GM04503 (cell line): ENCODE results near the gene PDZD2.

ENCODE experiments used
- DNase-seq: peaks from one replicate; pipeline ENCODE4 v3.0.0-alpha.2; 2012; ENCODE audit warnings: low read depth

The PDZD2 gene

DNA sequence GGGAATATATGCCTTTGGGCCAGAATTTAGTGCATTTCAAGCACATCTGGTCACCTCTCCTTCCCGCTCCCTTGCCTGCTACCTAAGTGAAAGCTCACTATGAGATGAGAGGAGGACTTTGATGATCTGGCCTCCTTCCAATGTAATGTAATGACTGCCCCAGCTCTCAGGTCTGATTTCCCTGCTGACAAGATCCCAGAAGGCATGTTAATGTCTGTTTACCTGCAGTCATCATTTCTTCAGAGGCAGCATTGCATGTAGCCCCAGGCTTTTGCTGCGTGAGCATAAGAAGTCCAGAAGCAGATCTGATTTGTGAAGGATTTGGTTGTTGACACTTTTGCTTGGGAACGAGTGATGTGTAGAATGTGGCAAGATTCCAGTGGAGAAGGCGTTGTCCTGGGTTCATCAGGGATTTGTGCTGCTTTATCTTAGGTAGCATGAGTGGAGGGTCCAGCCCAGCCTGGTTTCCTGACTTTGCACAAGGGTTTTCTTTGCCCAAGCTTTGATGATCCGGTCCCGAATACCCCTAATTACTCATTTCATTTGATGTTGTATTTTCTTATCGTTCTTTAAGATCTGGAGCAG, 342.5 kb downstream of the PDZD2 start:
- DNase-seq: no peak

DNA sequence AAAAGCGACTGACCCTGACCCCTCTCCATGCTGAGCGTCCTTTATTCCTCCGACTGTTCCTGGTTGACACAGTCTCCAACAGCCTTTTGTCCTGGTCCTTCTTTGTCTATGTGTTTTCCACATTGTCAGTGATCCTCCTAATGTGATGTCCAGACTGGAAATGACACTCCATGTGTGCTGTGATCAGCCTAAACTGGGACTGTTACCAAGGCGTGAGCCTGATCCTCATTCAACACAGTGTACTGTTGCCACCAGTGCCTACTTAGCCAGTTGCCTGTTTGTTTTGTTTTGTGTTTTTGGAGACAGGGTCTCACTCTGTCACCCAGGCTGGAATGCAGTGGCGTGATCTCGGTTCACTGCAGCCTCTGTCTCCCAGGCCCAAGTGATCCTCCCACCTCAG, 343.1 kb downstream of the PDZD2 start:
- no peak for DNase-seq

- no peak for DNase-seq
Measured at GRCh38 chr5:31982621-31983020, 343.7 kb downstream of the PDZD2 start.

DNA sequence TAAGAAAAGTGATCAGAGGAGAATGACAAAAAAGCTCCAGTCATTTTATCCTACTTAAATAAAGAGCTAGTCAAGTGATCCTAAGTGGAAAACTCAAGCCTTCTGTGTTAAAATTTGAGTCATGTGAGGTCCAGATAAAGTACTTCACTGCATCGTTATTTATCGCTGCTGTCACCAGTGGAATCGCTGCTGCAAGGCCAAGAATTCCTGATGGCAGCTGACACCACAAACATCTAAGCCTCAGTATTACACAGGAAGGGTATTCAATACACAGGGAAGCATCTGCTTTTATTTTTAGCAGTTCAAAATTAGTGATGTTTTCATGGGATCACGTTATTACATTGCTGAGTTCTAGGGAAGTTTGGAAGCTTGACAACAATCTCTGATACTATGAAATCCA, 344.9 kb downstream of the PDZD2 start:
- peak; percentile 67 for DNase-seq

- DNase-seq: no peak
Measured at GRCh38 chr5:31984691-31985090, 345.8 kb downstream of the PDZD2 start.

DNA sequence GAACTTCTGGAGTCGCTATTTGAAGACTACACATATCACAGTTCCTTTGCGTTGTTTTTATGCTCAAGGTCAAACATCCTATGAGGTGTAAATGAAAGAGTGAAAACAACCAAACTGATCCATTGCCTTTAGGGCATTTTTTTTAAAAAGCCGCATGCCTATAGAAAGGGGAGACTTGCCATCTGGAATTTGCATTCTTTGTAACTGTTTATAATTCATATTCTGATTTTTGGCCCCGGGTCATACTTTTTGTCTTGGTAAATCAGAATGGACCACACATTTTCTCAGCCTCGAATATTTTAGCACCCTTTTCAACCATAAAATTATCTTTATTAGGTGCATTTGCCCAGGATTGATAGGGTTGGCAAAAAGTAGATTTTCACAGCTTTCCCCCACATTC, 347.2 kb downstream of the PDZD2 start:
- no peak for DNase-seq

DNA sequence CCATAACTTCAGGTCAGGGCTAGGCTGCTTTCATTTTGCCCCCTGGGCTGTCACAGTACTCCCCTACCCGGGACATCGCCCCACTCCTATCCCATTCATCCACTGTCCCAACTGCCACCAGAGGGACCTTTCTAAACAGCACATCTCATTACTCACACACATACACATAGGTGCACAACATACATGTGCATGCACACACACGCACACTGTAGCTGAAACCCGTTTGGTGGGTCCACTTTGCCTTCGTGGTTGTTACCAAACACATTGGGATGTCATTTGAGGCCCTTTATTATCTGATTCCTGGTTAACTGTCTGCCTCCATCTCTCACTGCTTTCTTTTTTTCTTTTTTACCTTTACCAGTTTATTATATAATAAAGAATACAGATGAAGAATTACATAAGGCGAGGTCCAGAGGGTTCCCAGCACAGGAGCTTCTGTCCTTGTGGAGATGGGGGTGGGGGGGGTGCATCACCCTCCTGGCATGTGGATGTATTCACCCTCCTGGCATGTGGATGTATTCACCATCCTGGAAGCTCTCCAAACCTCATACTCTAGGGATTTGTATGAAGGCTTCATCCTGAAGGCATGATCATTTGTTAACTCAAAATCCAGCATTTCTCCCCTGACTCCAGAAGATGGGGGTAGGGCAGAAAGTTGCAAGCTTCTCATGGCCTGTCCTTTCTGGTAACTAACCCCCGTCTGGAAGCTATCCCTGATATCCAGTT, 349.2 kb downstream of the PDZD2 start:
- DNase-seq: peak; percentile 87

DNA sequence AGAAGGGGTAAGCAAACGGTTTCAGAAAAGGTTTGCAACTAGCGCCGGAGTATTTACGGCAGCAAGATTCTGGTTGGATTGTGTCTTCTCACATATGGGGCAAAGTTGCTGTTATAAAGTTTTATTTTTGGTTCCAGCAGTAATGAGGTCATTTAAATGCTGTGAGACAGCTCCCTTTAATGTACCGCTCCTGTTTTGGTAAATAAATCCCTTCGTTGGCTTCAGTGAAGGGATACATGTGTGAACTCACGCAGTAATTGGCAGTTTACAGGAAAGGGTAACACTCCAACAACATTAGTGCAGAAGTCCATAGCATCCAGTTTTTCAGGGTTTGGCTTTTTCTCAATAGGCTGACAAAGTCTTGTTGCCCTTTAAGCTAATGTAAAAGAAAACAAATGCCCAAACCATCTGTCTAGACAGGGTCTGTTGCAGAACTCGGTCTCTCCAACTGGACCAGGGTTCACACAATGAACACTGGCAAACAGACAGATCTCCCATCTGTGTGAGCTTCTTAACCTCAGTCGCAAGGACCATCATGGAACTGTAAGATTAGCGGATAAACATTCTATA, 351.2 kb downstream of the PDZD2 start:
- no peak for DNase-seq

- no peak for DNase-seq
Measured at GRCh38 chr5:31990701-31991110, 351.8 kb downstream of the PDZD2 start.

DNA sequence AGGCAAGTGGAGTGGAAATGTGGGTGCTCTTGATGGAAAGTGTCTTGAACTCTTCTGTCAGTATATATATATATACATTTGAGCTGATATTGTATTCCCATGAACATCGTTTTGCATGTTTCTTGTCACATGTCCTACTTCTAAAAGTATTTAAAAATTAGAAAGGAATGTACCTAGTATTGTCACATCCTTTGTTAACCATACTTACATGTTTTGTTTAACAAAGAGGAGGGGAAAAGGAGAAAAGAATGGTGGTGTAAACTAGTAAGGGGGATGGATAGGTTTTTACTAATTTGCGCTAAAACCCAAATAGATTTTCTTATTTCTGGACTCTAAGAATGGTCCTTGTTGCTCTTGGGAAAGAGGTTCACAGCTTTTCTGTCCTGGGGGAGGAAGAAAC, 353.4 kb downstream of the PDZD2 start:
- no peak for DNase-seq

- peak; percentile 75 for DNase-seq
Measured at GRCh38 chr5:31993165-31993961, 354.4 kb downstream of the PDZD2 start.

DNA sequence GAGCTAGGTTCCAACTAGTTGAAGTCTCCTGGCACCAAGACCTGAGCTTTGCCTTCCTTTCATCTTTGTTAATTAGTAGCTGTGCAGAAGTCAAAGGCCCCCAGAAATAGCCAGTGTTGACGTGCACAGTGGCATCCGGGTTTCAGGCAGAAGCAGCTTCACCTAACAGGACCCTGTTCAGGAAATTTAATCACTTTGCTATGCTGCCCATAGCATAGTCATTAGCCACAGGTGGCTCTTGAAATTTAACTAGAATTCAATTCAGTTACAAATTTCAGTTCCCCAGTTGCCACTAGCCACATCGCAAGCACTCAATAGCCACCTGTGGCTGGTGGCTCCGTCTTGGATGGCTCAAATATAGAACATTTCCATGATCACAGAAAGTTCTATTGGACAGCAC, 356.1 kb downstream of the PDZD2 start:
- no peak for DNase-seq

DNA sequence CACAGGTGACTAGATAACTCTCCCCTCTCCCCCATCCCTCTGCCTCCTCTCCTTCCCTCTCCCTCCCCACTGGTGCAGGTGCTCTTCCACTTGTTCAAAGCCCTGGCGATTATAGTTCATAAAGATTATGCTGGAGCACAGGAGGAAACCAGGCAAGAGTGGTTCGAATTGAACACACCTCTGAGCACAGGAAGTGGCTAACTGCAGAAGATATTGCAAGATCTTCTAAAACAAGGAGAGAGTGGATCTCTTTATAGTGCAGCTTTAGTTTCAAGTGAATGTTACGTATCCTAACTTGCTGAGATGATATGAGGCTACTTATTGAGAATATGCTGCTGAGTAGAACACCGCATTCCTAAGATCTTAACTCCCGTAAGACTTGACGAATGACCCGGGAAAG, 356.8 kb downstream of the PDZD2 start:
- no peak for DNase-seq

- no peak for DNase-seq
Measured at GRCh38 chr5:31996909-31997308, 358.0 kb downstream of the PDZD2 start.

- no peak for DNase-seq
Measured at GRCh38 chr5:31999470-31999869, 360.5 kb downstream of the PDZD2 start.

DNA sequence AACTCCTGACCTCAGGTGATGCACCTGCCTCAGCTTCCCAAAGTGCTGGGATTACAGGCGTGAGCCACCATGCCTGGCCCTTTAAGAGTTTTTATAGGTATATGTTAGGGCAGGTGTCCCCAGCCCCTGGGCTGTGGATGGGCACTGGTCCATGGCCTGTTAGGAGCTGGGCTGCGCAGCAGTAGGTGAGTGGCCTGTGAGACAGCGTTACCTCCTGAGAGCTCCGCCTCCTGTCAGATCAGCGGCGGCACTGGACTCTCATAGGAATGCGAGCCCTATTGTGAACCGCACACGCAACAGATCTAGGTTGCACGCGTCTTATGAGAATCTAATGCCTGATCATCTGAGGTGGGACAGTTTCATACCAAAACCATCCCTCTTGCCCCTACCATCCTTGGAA, 361.8 kb downstream of the PDZD2 start:
- no peak for DNase-seq

DNA sequence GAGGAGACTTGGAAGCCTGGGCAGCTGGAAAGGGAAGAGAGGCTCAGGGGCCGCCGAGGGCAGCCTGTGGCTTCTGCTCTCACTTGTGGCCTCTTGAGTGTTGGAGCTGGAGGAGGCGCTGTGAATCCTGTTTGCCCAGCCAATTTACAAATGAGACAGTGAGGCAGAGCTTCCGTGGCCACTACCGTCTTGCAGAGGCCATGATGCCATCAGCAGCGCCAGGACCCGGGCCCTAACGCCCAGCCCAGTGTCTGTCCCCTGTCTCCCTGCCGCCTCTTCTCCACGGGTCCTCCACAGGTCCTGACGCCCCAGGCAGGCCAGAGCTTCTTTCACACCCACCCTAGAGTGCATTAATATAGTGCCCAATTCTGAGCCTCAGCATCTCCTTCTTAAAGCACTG, 362.4 kb downstream of the PDZD2 start:
- no peak for DNase-seq

DNA sequence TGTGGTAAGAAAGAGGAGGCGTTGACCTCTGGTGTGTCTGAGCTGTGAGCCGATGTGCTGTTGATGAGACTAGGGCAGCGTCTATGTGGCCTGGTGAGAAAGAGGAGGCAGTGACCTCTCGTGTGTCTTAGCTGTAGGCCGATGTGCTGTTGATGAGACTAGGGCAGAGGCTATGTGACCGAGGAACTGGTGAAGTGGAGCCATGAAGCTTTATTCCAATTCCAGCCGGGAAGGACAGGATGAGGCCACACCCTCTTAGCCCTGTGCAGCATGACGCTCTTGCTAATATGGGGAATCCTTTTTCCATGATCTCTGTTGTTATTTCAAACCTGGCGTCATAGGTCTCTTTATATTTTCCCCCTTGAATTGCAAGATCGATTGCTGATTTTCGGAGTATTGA, 362.8 kb downstream of the PDZD2 start:
- no peak for DNase-seq

DNA sequence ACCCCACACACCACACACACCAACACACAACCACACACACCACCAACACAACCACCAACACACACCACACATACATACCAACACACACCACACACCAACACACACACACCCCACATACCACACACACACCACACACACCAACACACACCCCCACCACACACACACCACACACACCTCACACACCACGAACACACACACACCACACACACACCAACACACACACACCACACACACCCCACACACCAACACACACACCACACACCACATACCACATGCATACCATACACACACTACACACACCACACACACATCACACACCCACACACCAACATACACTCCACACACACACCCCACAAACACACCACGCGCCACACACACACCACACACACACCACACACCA, 363.8 kb downstream of the PDZD2 start:
- no peak for DNase-seq

GRCh38 chr5:32003981-32004380, 365.1 kb downstream of the PDZD2 start:
- DNase-seq: no peak

- DNase-seq: no peak
Measured at GRCh38 chr5:32004404-32004803, 365.5 kb downstream of the PDZD2 start.

DNA sequence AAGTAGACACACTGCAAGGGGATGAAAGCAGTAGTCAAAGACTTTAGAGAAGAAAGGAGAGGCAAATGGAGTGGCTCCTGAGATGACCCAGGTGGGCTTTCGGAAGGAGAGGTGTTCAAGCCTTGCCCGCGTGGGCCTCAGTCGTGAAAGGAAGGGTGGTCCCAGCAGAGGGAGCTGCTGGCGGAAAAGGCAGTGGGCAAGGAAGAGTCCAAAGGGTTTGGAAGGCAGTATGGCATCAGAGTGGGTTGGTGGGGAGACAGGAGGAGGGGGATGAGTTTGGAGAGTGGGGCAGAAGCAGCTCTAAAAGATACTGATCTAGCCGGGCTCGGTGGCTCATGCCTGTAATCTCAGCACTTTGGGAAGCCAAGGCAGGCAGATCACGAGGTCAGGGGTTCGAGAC, 369.8 kb downstream of the PDZD2 start:
- DNase-seq: no peak

- no peak for DNase-seq
Measured at GRCh38 chr5:32013658-32014057, 374.7 kb downstream of the PDZD2 start.
